Gastrocnemius medialis (tissue), 4 donors: Measurements from ENCODE around the gene BAZ2B. TPM values are rescaled to one million over a fixed set of nuclear protein-coding genes. Genes with fewer than 3 reads are reported as not detected.

Source experiments
- ATAC-seq, 2 donors: fragments of 150-250 bp; one replicate each; pipeline ENCODE4 v1.9.1; 2016
- DNase-seq, 2 donors: peaks; one replicate each; pipeline ENCODE4 v3.0.0-alpha.2; 2019
- H3K27ac ChIP-seq, 4 donors: fragments of 200-600 bp; sonication (generic); 1 replicate in 1 of 4; 2 replicates in 3 of 4; pipeline ENCODE4 v1.5.1; 2016 to 2018; ENCODE audit warnings: mild to moderate bottlenecking in 2 of 4, moderate library complexity in 1 of 4
- H3K27me3 ChIP-seq, 3 donors: fragments of 200-600 bp; sonication (generic) in 2 of 3; 1 replicate in 1 of 3; 2 replicates in 2 of 3; pipeline versions ENCODE4 v1.5.1 to v1.6.0; 2016 to 2019; ENCODE audit warnings: mild to moderate bottlenecking in 1 of 3, moderate library complexity in 1 of 3
- H3K36me3 ChIP-seq, 2 donors: fragments of 200-600 bp; sonication (generic) in 1 of 2; one replicate each; pipeline ENCODE4 v1.5.1; 2017 to 2018
- H3K4me1 ChIP-seq, 2 donors: fragments of 200-600 bp; sonication (generic) in 1 of 2; one replicate each; pipeline ENCODE4 v1.5.1; 2016 to 2017; ENCODE audit warnings: mild to moderate bottlenecking in 2 of 2
- H3K4me3 ChIP-seq, 4 donors: fragments of 200-600 bp; sonication (generic) in 3 of 4; 1 replicate in 1 of 4; 2 replicates in 3 of 4; pipeline ENCODE4 v1.5.1; 2016 to 2019; ENCODE audit warnings: mild to moderate bottlenecking in 2 of 4
- H3K9me3 ChIP-seq, 3 donors: fragments of 200-600 bp; sonication (generic) in 2 of 3; 1 replicate in 1 of 3; 2 replicates in 2 of 3; pipeline ENCODE4 v1.5.1; 2016 to 2019
- POLR2A ChIP-seq, 2 donors: fragments of 450-650 bp; IDR thresholded peaks; one replicate each; pipeline ENCODE4 v1.6.1; 2017; ENCODE audit warnings: antibody characterized with exemption in 2 of 2, mild to moderate bottlenecking in 2 of 2, moderate library complexity in 2 of 2
- in situ Hi-C, 4 donors: fragments of 200-750 bp; cut with MboI; loops; one replicate each; pipeline versions ENCODE4 v1.15.0 to v1.8.0; 2017; ENCODE audit warnings: low sequenced_read_pairs in 4 of 4
- intact Hi-C: fragments of 100-400 bp; cut with DNase I; formaldehyde crosslinking; loops from one replicate; pipeline ENCODE4 v1.15.1; 2023; ENCODE audit warnings: low total_unique reads
- total RNA-seq, 4 donors: library from RNA; depleted of rRNA; stranded (reverse); fragments of >200 nt; gene quantifications; one replicate each; pipeline versions ENCODE4 v1.1.0 to v1.2.3, GENCODE V29; 2016
- TF ChIP-seq, protein P1 (sequence below), 5 experiments: fragments of 450-650 bp in 3 of 5; fragments of 200-600 bp in 2 of 5; sonication (generic) in 2 of 5; IDR thresholded peaks in 4 of 5; conservative IDR thresholded peaks in 1 of 5; 1 replicate in 4 of 5; 2 replicates in 1 of 5; pipeline ENCODE4 v1.5.1; 2016 to 2019; ENCODE audit warnings: antibody characterized with exemption in 5 of 5, mild to moderate bottlenecking in 3 of 5, moderate library complexity in 3 of 5

The BAZ2B gene
- total RNA-seq, 4 donors from 2014 or later = 27.6 to 57.2 (median 52.3) TPM

DNA sequence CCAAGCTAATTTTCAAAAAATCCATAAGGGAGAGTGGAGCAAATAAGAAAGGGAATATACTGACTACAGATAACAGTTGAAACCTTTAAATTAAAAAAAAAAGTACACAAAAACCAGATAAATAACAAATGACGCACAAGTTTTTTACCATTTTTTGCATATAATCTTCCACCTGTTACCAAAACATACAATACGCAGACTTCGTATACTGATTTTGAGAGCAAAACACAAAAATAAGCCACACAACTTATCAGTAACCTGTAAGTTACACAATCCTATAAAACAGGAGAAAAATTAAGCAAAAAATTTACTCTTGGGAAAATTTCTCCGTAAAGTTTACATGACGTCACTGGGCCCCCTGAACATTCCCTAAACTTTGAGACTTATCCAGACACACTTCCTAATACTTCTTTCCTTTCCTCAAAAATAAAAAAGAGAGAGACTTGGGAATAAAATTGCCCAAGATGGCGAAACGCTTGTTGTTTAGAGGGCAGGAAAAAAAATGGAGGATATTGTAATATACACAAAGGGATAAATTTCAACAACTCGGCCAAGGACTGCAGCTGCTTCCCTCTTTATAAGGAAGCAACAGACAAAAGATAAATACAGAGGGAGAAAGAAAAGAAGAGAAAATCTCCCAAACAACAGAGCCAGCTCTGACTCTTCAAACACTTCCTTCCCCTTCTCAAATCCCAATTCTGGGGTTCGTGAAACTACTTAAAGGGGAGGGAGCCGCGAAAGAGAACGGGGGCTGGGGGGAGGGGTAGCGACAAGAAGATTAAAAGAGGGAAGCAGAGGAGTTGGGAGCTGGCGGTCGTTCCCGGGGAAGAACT lies 1.6 kb downstream of the BAZ2B start:
- H3K9me3 ChIP-seq = no peaks in the 10 kb centered on the region
- H3K27ac ChIP-seq = peak overlapping the region; percentile 87 to 99 (median 96)
- H3K27me3 ChIP-seq = no peaks in the 10 kb centered on the region
- ATAC-seq = peak; percentile 13 to 19
- no peaks in the 10 kb centered on the region for H3K36me3 ChIP-seq
- no peak for TF ChIP-seq POLR2A (IDR thresholded peaks at IDR 0.05)
- TF ChIP-seq, protein P1, sequence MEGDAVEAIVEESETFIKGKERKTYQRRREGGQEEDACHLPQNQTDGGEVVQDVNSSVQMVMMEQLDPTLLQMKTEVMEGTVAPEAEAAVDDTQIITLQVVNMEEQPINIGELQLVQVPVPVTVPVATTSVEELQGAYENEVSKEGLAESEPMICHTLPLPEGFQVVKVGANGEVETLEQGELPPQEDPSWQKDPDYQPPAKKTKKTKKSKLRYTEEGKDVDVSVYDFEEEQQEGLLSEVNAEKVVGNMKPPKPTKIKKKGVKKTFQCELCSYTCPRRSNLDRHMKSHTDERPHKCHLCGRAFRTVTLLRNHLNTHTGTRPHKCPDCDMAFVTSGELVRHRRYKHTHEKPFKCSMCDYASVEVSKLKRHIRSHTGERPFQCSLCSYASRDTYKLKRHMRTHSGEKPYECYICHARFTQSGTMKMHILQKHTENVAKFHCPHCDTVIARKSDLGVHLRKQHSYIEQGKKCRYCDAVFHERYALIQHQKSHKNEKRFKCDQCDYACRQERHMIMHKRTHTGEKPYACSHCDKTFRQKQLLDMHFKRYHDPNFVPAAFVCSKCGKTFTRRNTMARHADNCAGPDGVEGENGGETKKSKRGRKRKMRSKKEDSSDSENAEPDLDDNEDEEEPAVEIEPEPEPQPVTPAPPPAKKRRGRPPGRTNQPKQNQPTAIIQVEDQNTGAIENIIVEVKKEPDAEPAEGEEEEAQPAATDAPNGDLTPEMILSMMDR (IDR thresholded peaks at IDR 0.05 in 4 of 5, conservative IDR thresholded peaks at IDR 0.05 in 1 of 5) = no peak
- peaks cover 34 to 48% of the 10 kb centered on the region in 2 donors for H3K4me1 ChIP-seq
- intact Hi-C loops (loop anchor here (5.0 to 10.0 kb wide), 4 partner anchors 97 to 1157 kb away; partner anchors contain the start of genes CCDC148, CD302, PKP4 and WDSUB1), in situ Hi-C loops (loop anchor here in 1 of 4 donors (10.0 kb wide), 1 partner anchor 100 kb away; no protein-coding TSS in a partner anchor)
- peak overlapping the region; percentile 67 to 92 (median 70) for H3K4me3 ChIP-seq
- no peak for DNase-seq

DNA sequence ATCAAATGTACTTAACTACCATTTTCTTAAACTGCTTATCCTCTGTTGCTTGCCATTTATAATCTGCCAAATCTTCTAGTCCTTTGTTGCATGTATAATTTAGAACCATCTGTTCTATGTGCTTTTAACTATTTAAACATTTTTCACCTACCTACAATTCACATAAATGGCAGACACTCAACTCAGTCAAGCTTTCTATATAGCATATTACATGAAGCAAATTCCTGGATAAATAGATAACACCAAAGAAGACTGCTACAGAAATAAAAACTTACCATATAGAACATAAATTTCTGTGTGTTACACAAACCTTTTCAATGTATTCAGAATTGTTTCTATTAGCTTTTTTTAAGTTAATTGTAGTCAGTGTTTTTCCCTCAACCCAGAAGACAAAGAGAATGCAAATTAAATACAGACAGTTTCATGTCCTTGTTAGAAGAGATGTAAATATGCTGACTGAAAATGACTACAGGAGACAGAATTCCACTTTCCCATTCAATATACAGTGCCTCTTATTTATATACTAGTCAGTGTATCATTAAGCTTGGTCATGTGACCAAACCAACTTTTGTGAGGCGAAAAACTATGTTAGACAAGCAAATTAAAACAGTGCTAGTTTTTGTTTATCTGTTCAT lies 2.6 kb downstream of the BAZ2B start:
- no peak for DNase-seq
- peaks cover 35 to 57% of the 10 kb centered on the region in 2 donors for H3K4me1 ChIP-seq
- H3K4me3 ChIP-seq = peak overlapping the region; percentile 67 to 92 (median 70)
- in situ Hi-C loops (loop anchor here in 1 of 4 donors (10.0 kb wide), 1 partner anchor 99 kb away; no protein-coding TSS in a partner anchor), intact Hi-C loops (loop anchor here (10.0 kb wide), 1 partner anchor 329 kb away; the partner anchor contains the start of gene WDSUB1)
- H3K36me3 ChIP-seq = no peaks in the 10 kb centered on the region
- H3K27ac ChIP-seq = peak overlapping the region; percentile 87 to 99 (median 96)
- no peak for ATAC-seq
- no peak for TF ChIP-seq POLR2A (IDR thresholded peaks at IDR 0.05)
- H3K27me3 ChIP-seq = no peaks in the 10 kb centered on the region
- H3K9me3 ChIP-seq = no peaks in the 10 kb centered on the region

DNA sequence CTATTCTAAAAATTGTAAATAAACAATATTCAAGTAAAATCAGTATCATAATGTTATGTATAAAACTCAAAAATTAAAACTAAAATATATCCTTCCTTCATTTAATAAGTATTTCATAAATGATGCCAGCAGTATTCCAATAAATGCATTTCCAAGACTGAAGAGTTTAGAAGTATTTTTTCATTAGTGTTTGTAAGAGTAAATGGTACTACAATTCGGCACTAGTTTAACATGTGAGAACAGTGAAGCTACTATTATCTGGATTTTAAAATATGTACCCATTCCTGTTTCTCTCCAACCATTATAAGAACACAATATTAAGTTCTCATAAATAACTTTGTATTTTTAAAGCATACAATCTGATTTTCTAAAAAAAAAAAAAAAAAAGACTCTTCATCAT lies 3.3 kb downstream of the BAZ2B start:
- in situ Hi-C loops = loop anchor here in 1 of 4 donors (10.0 kb wide), 1 partner anchor 98 kb away; no protein-coding TSS in a partner anchor
- DNase-seq (no peak), ATAC-seq (no peak)
- Histone ChIP-seq H3K4me1 (peaks cover 32 to 51% of the 10 kb centered on the region in 2 donors), H3K9me3 (no peaks in the 10 kb centered on the region), H3K27me3 (no peaks in the 10 kb centered on the region), H3K4me3 (peak overlapping the region; percentile 67 to 92 (median 70)), H3K36me3 (no peaks in the 10 kb centered on the region), H3K27ac (peak overlapping the region; percentile 87 to 99 (median 96))
- TF ChIP-seq POLR2A (IDR thresholded peaks at IDR 0.05) = no peak
- TF ChIP-seq, protein P1 (IDR thresholded peaks at IDR 0.05 in 4 of 5, conservative IDR thresholded peaks at IDR 0.05 in 1 of 5) = no peak
- intact Hi-C loops = loop anchor here (10.0 kb wide), 1 partner anchor 328 kb away; the partner anchor contains the start of gene WDSUB1

DNA sequence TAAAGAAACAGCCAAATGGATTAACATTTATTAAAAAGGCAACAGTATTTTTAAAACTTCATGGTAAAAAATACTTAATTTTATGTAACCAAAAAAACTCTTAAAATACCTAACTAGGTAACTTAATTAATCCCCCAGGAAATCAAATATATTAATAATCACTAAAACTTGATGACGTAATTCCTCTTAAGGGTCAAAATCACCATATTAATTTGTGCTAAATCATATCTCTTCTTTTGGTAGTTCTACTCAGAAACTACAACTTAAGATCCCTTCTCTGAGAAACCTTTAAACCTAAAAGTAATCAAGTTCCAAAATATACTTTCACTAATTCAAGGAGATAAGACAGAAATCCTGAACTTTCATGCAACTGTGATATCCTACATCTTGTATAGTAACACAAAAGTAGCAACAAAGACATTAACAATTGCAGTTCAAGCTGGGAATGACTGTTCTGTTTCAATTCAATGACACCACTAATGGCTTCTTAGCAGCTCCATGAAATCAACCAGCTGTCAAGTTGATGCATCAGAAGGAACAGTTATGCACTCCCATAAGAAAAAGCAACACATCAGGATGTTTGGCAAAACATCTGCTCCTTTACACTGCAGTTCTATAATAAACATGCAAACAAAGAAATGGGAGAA lies 4.0 kb downstream of the BAZ2B start:
- in situ Hi-C loops = loop anchor here in 1 of 4 donors (10.0 kb wide), 1 partner anchor 98 kb away; no protein-coding TSS in a partner anchor
- Histone ChIP-seq H3K27ac (peak overlapping the region; percentile 87 to 99 (median 96)), H3K9me3 (no peaks in the 10 kb centered on the region), H3K4me1 (peaks cover 30 to 44% of the 10 kb centered on the region in 2 donors), H3K4me3 (peak overlapping the region; percentile 67 to 92 (median 70)), H3K36me3 (no peaks in the 10 kb centered on the region), H3K27me3 (no peaks in the 10 kb centered on the region)
- TF ChIP-seq, protein P1 (IDR thresholded peaks at IDR 0.05 in 4 of 5, conservative IDR thresholded peaks at IDR 0.05 in 1 of 5) = no peak
- no peak for TF ChIP-seq POLR2A (IDR thresholded peaks at IDR 0.05)
- intact Hi-C loops = loop anchor here (10.0 kb wide), 1 partner anchor 328 kb away; the partner anchor contains the start of gene WDSUB1
- DNase-seq = no peak
- ATAC-seq = no peak
